Adrenal gland (tissue), 12 donors: ENCODE results near the gene MRPS27. TPM values are rescaled to one million over a fixed set of nuclear protein-coding genes. Genes with fewer than 3 reads are reported as not detected.

Experiments used
- DNase-seq, 7 donors: peaks; one replicate each; pipeline ENCODE4 v3.0.0-alpha.2; 2019 to 2020
- H3K27ac ChIP-seq, 5 donors: fragments of 200-600 bp; sonication (generic) in 4 of 5; 1 replicate in 3 of 5; 2 replicates in 2 of 5; pipeline versions ENCODE4 v1.5.1 to v1.8.0; 2016 to 2020; ENCODE audit warnings: mild to moderate bottlenecking in 1 of 5
- H3K27me3 ChIP-seq: fragments of 200-600 bp; 2 replicates; pipeline ENCODE4 v1.8.0; 2021
- H3K36me3 ChIP-seq, 2 donors: fragments of 200-600 bp; replicated peaks in 1 of 2; 1 replicate in 1 of 2; 2 replicates in 1 of 2; pipeline versions ENCODE4 v1.5.1 to v1.8.0; 2018 to 2022
- H3K4me1 ChIP-seq, 2 donors: fragments of 200-600 bp; replicated peaks in 1 of 2; 1 replicate in 1 of 2; 2 replicates in 1 of 2; pipeline versions ENCODE4 v1.5.1 to v1.8.0; 2018 to 2021
- H3K4me3 ChIP-seq, 4 donors: fragments of 200-600 bp; sonication (generic) in 3 of 4; one replicate each; pipeline ENCODE4 v1.5.1; 2016 to 2018
- H3K9me3 ChIP-seq, 3 donors: fragments of 200-600 bp; sonication (generic) in 1 of 3; replicated peaks in 1 of 3; 1 replicate in 2 of 3; 2 replicates in 1 of 3; pipeline versions ENCODE4 v1.5.1 to v1.8.0; 2016 to 2021
- POLR2A ChIP-seq, 2 donors: fragments of 450-650 bp; IDR thresholded peaks; one replicate each; pipeline ENCODE4 v1.6.1; 2017; ENCODE audit warnings: antibody characterized with exemption in 2 of 2, mild to moderate bottlenecking in 2 of 2, moderate library complexity in 1 of 2
- WGBS, 4 donors: extraction: QIAGEN DNeasy Blood & Tissue Kit in 2 of 4; methylation state at CpG; one replicate each; pipeline versions ENCODE4 v1.1.5 to v1.1.7; 2013 to 2017; 5-methylcytosine and 5-hydroxymethylcytosine counted together
- intact Hi-C, 2 donors: fragments of 100-400 bp; cut with DNase I; formaldehyde crosslinking; loops; one replicate each; pipeline versions ENCODE4 v1.14.1 to v1.15.0; 2022 to 2023
- polyA plus RNA-seq, 3 donors: library from polyadenylated mRNA; stranded (reverse); fragments of 200-250 nt in 2 of 3; fragments of 350-450 nt in 1 of 3; fragmentation: Illumina TruSeq in 1 of 3; extraction: RNeasy Lipid Tissue Mini Kit (QIAGEN cat#74804) in 1 of 3; gene quantifications; one replicate each; pipeline ENCODE4 v1.2.3, GENCODE V29; 2013 to 2014
- total RNA-seq, 9 donors: library from RNA; depleted of rRNA in 4 of 9; stranded (reverse); fragments of >200 nt in 4 of 9; fragments of 120-200 nt in 1 of 9; fragmentation: NEBNext Ultra II Directional in 1 of 9; extraction: Animal tissue kit (Norgen Biotek cat#: 25700) in 1 of 9; gene quantifications; one replicate each; pipeline versions ENCODE4 v1.1.0 to v1.2.4, GENCODE V29; 2013 to 2023
- TF ChIP-seq, protein P1 (sequence below), 6 experiments: fragments of 450-650 bp in 4 of 6; fragments of 200-600 bp in 2 of 6; sonication (generic) in 1 of 6; IDR thresholded peaks; 1 replicate in 5 of 6; 2 replicates in 1 of 6; pipeline versions ENCODE4 v1.5.1 to v1.8.0; 2016 to 2021; ENCODE audit warnings: antibody characterized with exemption in 6 of 6, mild to moderate bottlenecking in 2 of 6, moderate library complexity in 1 of 6
- donor health status: healthy with polysubstance abuse.
- donor health status: Bipolar disorder and iron deficiency.
- donor health status: DM: yes; HTN: yes; CAD: no.
- donor health status: DM: no; HTN: no; CAD: no.
- donor health status: DM: no; HTN: no; CAD: no.
- donor health status: DM: yes; HTN: yes; CAD: no.

Gene MRPS27
- total and polyA plus RNA-seq, 12 donors = 20.8 to 92.8 (median 67.3) TPM

DNA sequence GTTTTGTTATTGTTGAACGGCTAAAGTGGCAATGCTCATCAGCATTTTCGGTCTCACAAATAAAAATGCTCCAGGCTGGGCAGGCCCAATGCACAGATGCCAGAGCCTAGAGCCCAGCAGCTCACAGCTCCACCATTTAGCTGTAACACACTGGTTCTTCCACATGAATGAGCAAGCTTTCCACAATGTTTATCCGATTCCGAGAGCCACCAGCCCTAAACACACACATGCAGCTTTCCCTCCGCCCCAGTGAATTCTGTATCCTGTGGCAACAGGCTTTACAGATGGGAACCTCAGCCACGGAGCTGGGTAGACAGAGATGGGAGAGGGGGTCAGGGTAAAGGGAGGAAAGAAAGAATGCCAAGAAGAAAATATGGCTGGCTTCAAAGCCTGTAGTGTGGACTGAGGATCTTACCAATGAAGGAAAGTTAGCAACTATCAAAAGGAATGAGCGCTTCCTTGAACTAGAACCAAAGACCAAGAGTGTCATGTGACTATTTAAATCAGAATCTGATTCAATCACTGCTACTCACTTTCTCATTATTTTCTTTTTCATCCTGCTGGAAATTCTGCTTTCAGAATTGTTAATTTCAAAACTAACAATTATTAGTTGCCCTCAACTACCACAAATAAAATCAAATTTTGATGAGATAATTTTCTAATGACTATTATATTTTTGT is 77.1 kb downstream of the MRPS27 start:
- no peaks in the 10 kb centered on the region for H3K36me3 ChIP-seq
- no peak for DNase-seq
- no peak overlapping the region for H3K4me3 ChIP-seq
- no peaks in the 10 kb centered on the region for H3K27me3 ChIP-seq
- H3K9me3 ChIP-seq = no peaks in the 10 kb centered on the region
- TF ChIP-seq, protein P1, sequence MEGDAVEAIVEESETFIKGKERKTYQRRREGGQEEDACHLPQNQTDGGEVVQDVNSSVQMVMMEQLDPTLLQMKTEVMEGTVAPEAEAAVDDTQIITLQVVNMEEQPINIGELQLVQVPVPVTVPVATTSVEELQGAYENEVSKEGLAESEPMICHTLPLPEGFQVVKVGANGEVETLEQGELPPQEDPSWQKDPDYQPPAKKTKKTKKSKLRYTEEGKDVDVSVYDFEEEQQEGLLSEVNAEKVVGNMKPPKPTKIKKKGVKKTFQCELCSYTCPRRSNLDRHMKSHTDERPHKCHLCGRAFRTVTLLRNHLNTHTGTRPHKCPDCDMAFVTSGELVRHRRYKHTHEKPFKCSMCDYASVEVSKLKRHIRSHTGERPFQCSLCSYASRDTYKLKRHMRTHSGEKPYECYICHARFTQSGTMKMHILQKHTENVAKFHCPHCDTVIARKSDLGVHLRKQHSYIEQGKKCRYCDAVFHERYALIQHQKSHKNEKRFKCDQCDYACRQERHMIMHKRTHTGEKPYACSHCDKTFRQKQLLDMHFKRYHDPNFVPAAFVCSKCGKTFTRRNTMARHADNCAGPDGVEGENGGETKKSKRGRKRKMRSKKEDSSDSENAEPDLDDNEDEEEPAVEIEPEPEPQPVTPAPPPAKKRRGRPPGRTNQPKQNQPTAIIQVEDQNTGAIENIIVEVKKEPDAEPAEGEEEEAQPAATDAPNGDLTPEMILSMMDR (IDR thresholded peaks at IDR 0.05) = no peak
- TF ChIP-seq POLR2A (IDR thresholded peaks at IDR 0.05) = no peak
- no peak overlapping the region for H3K27ac ChIP-seq
- H3K4me1 ChIP-seq = peaks cover 19 to 37% of the 10 kb centered on the region in 2 donors
- 94 to 98% (median 95%) methylated on average over 7 of the region's 7 CpGs for WGBS, 4 donors
- intact Hi-C loops = no loop called here

DNA sequence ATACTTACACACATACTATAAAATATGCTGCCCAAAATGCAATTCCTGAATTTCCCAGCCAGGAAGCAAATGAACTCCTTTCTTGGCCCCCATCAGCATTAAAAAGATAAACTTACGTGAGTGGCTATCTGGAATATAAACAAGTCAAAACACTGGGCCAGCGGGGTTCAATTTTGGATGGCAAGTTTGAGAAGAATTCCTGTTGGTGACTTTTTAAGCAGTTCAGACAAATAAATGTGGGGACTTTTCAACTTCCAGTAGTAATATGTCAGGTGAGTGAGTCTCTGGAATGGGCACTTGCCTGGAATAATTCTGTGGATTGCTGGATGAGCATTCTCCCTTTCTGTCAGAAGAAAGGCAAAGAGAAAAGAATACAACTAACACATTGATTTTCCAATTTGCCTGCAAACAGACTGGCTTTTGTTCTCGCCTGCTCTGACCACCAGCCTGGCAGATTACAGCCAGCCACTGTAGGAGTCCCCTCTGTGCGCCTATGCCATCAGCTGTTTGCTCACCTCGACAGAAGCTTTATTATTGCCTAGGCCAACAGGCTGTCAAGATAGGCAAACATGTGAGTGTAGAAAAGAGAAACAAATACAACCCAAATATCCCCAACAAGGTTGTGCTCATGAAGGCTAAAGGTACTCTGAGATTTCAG is 78.6 kb downstream of the MRPS27 start:
- 90 to 95% (median 91%) methylated on average over 5 of the region's 5 CpGs for WGBS, 4 donors
- Histone ChIP-seq H3K9me3 (no peaks in the 10 kb centered on the region), H3K4me1 (peaks cover 15 to 28% of the 10 kb centered on the region in 2 donors), H3K27ac (no peak overlapping the region), H3K4me3 (no peak overlapping the region), H3K27me3 (no peaks in the 10 kb centered on the region), H3K36me3 (peaks cover 0 to 4% of the 10 kb centered on the region in 2 donors)
- TF ChIP-seq, protein P1 (IDR thresholded peaks at IDR 0.05) = no peak
- no peak for TF ChIP-seq POLR2A (IDR thresholded peaks at IDR 0.05)
- intact Hi-C loops = no loop called here
- no peak for DNase-seq

GRCh38 chr5:72238712-72239445 is 81.2 kb downstream of the MRPS27 start:
- no peak overlapping the region for H3K27ac ChIP-seq
- no peak for DNase-seq
- TF ChIP-seq POLR2A (IDR thresholded peaks at IDR 0.05) = no peak
- TF ChIP-seq, protein P1 (IDR thresholded peaks at IDR 0.05) = no peak
- peaks cover 0 to 4% of the 10 kb centered on the region in 2 donors for H3K36me3 ChIP-seq
- WGBS, 4 donors = 93 to 97% (median 97%) methylated on average over 5 of the region's 5 CpGs
- H3K4me3 ChIP-seq = no peak overlapping the region
- peaks cover 0 to 2% of the 10 kb centered on the region in 2 donors for H3K4me1 ChIP-seq
- intact Hi-C loops = no loop called here
- H3K27me3 ChIP-seq = no peaks in the 10 kb centered on the region
- H3K9me3 ChIP-seq = no peaks in the 10 kb centered on the region

- DNase-seq = no peak
- Histone ChIP-seq H3K27me3 (no peaks in the 10 kb centered on the region), H3K9me3 (no peaks in the 10 kb centered on the region), H3K4me1 (no peaks in the 10 kb centered on the region), H3K4me3 (no peak overlapping the region), H3K27ac (no peak overlapping the region), H3K36me3 (peaks cover 0 to 4% of the 10 kb centered on the region in 2 donors)
- TF ChIP-seq, protein P1 (IDR thresholded peaks at IDR 0.05) = no peak
- no peak for TF ChIP-seq POLR2A (IDR thresholded peaks at IDR 0.05)
- intact Hi-C loops = no loop called here
- 97 to 99% (median 98%) methylated on average over 3 of the region's 3 CpGs for WGBS, 4 donors
These were observed 82.2 kb downstream of the MRPS27 start for GRCh38 chr5:72237879-72238278.
